Measurements from ENCODE around the gene ENTPD8.

The ENTPD8 gene

GRCh38 chr9:137406085-137406760, 34.9 kb downstream of the ENTPD8 start:
- Histone ChIP-seq H3K23ac (ENCODE audit: low read length in 2 of 2) (no peak overlapping the region), H3K9me3 (ENCODE audit: control insufficient read depth, low read length) (no peaks in the 10 kb centered on the region), H2BK12ac (ENCODE audit: low read length in 2 of 2) (peak overlapping the region in 1 of 2 experiments; percentile 69), H3K4me3 (ENCODE audit: insufficient read depth in 1 of 2, low read depth in 1 of 2, low read length in 2 of 2) (peak overlapping the region in 1 of 2 experiments; percentile 24), H3K79me1 (replicated peaks; ENCODE audit: low read length, poor library complexity, severe bottlenecking) (peaks cover 31% of the 10 kb centered on the region), H2AK5ac (ENCODE audit: low read length, severe bottlenecking) (peak overlapping the region; percentile 37), H3K27ac (ENCODE audit: low read length, poor library complexity, severe bottlenecking) (no peak overlapping the region), H4K91ac (ENCODE audit: low read length) (peak overlapping the region; percentile 18), H2BK120ac (ENCODE audit: low read depth, low read length) (no peak overlapping the region), H3K4ac (ENCODE audit: low read depth in 1 of 2, low read length in 2 of 2) (peak overlapping the region in 1 of 2 experiments; percentile 6), H3K4me2 (ENCODE audit: low read length, poor library complexity, severe bottlenecking) (peak overlapping the region; percentile 90), H3K27me3 (ENCODE audit: control insufficient read depth in 1 of 2, insufficient read depth in 1 of 2, low read length in 2 of 2) (no peaks in the 10 kb centered on the region), H2AFZ (ENCODE audit: low read depth, low read length) (no peak overlapping the region), H2BK15ac (ENCODE audit: low read depth, poor library complexity, severe bottlenecking) (no peak overlapping the region), H4K8ac (ENCODE audit: low read length) (peak overlapping the region; percentile 7), H3K14ac (ENCODE audit: low read length in 2 of 2) (peak overlapping the region in 1 of 2 experiments; percentile 11), H2BK5ac (ENCODE audit: low read depth, low read length, poor library complexity, severe bottlenecking) (no peak overlapping the region), H3K36me3 (ENCODE audit: control insufficient read depth in 1 of 2, insufficient read depth in 2 of 2, low read depth in 1 of 2, low read length in 2 of 2) (peaks cover 0 to 19% of the 10 kb centered on the region in 2 experiments), H3K18ac (ENCODE audit: low read depth in 1 of 2, low read length in 2 of 2) (no peak overlapping the region), H3K4me1 (ENCODE audit: control insufficient read depth, insufficient read depth, low read depth, low read length) (peaks cover 34% of the 10 kb centered on the region), H3K9ac (ENCODE audit: low read length) (peak overlapping the region; percentile 43)
- no peak for DNase-seq
- WGBS = 76% methylated on average over 17 of the region's 20 CpGs

GRCh38 chr9:137405677-137406081, 35.5 kb downstream of the ENTPD8 start:
- H2BK12ac ChIP-seq (ENCODE audit: low read length in 2 of 2) = no peak overlapping the region
- no peak overlapping the region for H2AK5ac ChIP-seq (ENCODE audit: low read length, severe bottlenecking)
- H4K8ac ChIP-seq (ENCODE audit: low read length) = no peak overlapping the region
- WGBS = 94% methylated on average over 11 of the region's 11 CpGs
- no peak overlapping the region for H3K9ac ChIP-seq (ENCODE audit: low read length)
- H4K91ac ChIP-seq (ENCODE audit: low read length) = no peak overlapping the region
- no peak overlapping the region for H3K4ac ChIP-seq (ENCODE audit: low read depth in 1 of 2, low read length in 2 of 2)
- no peak overlapping the region for H3K18ac ChIP-seq (ENCODE audit: low read depth in 1 of 2, low read length in 2 of 2)
- peaks cover 27% of the 10 kb centered on the region for H3K79me1 ChIP-seq (replicated peaks; ENCODE audit: low read length, poor library complexity, severe bottlenecking)
- no peak overlapping the region for H2BK120ac ChIP-seq (ENCODE audit: low read depth, low read length)
- DNase-seq = no peak
- no peak overlapping the region for H3K27ac ChIP-seq (ENCODE audit: low read length, poor library complexity, severe bottlenecking)
- peaks cover 28% of the 10 kb centered on the region for H3K4me1 ChIP-seq (ENCODE audit: control insufficient read depth, insufficient read depth, low read depth, low read length)
- H3K23ac ChIP-seq (ENCODE audit: low read length in 2 of 2) = no peak overlapping the region
- H3K36me3 ChIP-seq (ENCODE audit: control insufficient read depth in 1 of 2, insufficient read depth in 2 of 2, low read depth in 1 of 2, low read length in 2 of 2) = peaks cover 0 to 19% of the 10 kb centered on the region in 2 experiments
- no peak overlapping the region for H3K4me3 ChIP-seq (ENCODE audit: insufficient read depth in 1 of 2, low read depth in 1 of 2, low read length in 2 of 2)
- no peak overlapping the region for H3K14ac ChIP-seq (ENCODE audit: low read length in 2 of 2)
- no peak overlapping the region for H2AFZ ChIP-seq (ENCODE audit: low read depth, low read length)
- H2BK5ac ChIP-seq (ENCODE audit: low read depth, low read length, poor library complexity, severe bottlenecking) = no peak overlapping the region
- H3K9me3 ChIP-seq (ENCODE audit: control insufficient read depth, low read length) = no peaks in the 10 kb centered on the region
- no peak overlapping the region for H2BK15ac ChIP-seq (ENCODE audit: low read depth, poor library complexity, severe bottlenecking)
- no peak overlapping the region for H3K4me2 ChIP-seq (ENCODE audit: low read length, poor library complexity, severe bottlenecking)
- no peaks in the 10 kb centered on the region for H3K27me3 ChIP-seq (ENCODE audit: control insufficient read depth in 1 of 2, insufficient read depth in 1 of 2, low read length in 2 of 2)

DNA sequence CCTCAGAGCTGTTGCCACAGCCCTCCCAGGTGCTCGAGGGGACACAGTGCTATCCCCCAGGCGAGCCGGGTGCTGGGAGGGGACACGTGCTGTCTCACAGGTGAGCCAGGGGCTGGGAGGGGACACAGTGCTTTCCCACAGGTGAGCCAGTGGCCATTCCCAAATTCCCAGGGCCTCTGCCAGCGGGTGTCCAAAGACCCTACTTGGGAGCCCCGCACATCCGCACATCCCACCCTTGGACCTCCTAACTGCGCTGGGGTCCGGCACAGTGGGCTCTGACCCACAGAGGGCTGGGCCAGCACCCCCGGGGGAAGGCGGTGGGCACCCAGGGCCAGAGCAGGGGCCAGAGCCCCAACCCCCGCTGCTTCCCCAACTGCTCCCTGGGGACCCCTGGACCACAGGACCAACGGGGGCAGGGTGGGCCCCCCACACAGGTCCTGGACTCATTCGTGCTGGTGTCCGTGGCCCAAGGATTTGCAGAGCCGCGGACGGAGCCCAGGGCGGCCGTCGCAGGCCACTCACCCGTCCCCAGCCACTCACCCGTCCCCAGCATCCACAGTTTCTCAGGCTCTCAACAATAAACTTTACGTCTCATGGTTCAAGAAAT, 36.1 kb downstream of the ENTPD8 start:
- H2BK15ac ChIP-seq (ENCODE audit: low read depth, poor library complexity, severe bottlenecking) = no peak overlapping the region
- no peak overlapping the region for H3K4me3 ChIP-seq (ENCODE audit: insufficient read depth in 1 of 2, low read depth in 1 of 2, low read length in 2 of 2)
- no peak overlapping the region for H3K23ac ChIP-seq (ENCODE audit: low read length in 2 of 2)
- H2BK12ac ChIP-seq (ENCODE audit: low read length in 2 of 2) = no peak overlapping the region
- H2AFZ ChIP-seq (ENCODE audit: low read depth, low read length) = no peak overlapping the region
- no peak for DNase-seq
- no peak overlapping the region for H2BK120ac ChIP-seq (ENCODE audit: low read depth, low read length)
- no peak overlapping the region for H2AK5ac ChIP-seq (ENCODE audit: low read length, severe bottlenecking)
- peaks cover 24% of the 10 kb centered on the region for H3K79me1 ChIP-seq (replicated peaks; ENCODE audit: low read length, poor library complexity, severe bottlenecking)
- H3K4me1 ChIP-seq (ENCODE audit: control insufficient read depth, insufficient read depth, low read depth, low read length) = peaks cover 24% of the 10 kb centered on the region
- no peak overlapping the region for H3K18ac ChIP-seq (ENCODE audit: low read depth in 1 of 2, low read length in 2 of 2)
- H3K14ac ChIP-seq (ENCODE audit: low read length in 2 of 2) = no peak overlapping the region
- no peak overlapping the region for H3K9ac ChIP-seq (ENCODE audit: low read length)
- 95% methylated on average over 24 of the region's 24 CpGs for WGBS
- peaks cover 0 to 19% of the 10 kb centered on the region in 2 experiments for H3K36me3 ChIP-seq (ENCODE audit: control insufficient read depth in 1 of 2, insufficient read depth in 2 of 2, low read depth in 1 of 2, low read length in 2 of 2)
- H3K9me3 ChIP-seq (ENCODE audit: control insufficient read depth, low read length) = no peaks in the 10 kb centered on the region
- H3K27me3 ChIP-seq (ENCODE audit: control insufficient read depth in 1 of 2, insufficient read depth in 1 of 2, low read length in 2 of 2) = no peaks in the 10 kb centered on the region
- no peak overlapping the region for H3K27ac ChIP-seq (ENCODE audit: low read length, poor library complexity, severe bottlenecking)
- H4K8ac ChIP-seq (ENCODE audit: low read length) = peak overlapping the region; percentile 29
- no peak overlapping the region for H3K4ac ChIP-seq (ENCODE audit: low read depth in 1 of 2, low read length in 2 of 2)
- no peak overlapping the region for H4K91ac ChIP-seq (ENCODE audit: low read length)
- no peak overlapping the region for H3K4me2 ChIP-seq (ENCODE audit: low read length, poor library complexity, severe bottlenecking)
- no peak overlapping the region for H2BK5ac ChIP-seq (ENCODE audit: low read depth, low read length, poor library complexity, severe bottlenecking)

DNA sequence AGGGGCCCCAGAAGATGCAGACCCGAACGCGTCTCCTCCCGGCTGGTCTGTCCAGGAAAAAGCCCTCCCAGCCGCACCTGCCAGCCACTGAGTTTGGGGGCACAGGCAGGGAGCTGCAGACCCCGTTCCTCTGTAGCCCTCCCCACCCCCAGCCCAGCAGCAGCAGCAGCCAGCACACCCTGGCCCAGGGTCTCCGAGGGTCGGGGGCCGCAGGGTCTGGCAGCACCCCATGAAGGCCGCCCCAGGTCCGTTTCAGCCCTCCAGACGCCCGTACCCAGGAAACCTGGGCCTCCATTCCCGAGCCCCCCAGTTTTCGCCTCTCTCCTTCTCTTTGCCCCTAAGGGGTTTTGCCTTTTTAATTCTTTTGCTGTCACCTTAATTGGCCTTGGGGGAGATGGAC, 37.9 kb downstream of the ENTPD8 start:
- Histone ChIP-seq H3K79me1 (replicated peaks; ENCODE audit: low read length, poor library complexity, severe bottlenecking) (peaks cover 26% of the 10 kb centered on the region), H3K9ac (ENCODE audit: low read length) (no peak overlapping the region), H2AK5ac (ENCODE audit: low read length, severe bottlenecking) (no peak overlapping the region), H3K9me3 (ENCODE audit: control insufficient read depth, low read length) (no peaks in the 10 kb centered on the region), H3K14ac (ENCODE audit: low read length in 2 of 2) (peak overlapping the region in 1 of 2 experiments; percentile 9), H3K36me3 (ENCODE audit: control insufficient read depth in 1 of 2, insufficient read depth in 2 of 2, low read depth in 1 of 2, low read length in 2 of 2) (peaks cover 0 to 20% of the 10 kb centered on the region in 2 experiments), H3K23ac (ENCODE audit: low read length in 2 of 2) (no peak overlapping the region), H2AFZ (ENCODE audit: low read depth, low read length) (no peak overlapping the region), H3K27me3 (ENCODE audit: control insufficient read depth in 1 of 2, insufficient read depth in 1 of 2, low read length in 2 of 2) (no peaks in the 10 kb centered on the region), H3K4me3 (ENCODE audit: insufficient read depth in 1 of 2, low read depth in 1 of 2, low read length in 2 of 2) (no peak overlapping the region), H3K4me2 (ENCODE audit: low read length, poor library complexity, severe bottlenecking) (no peak overlapping the region), H2BK5ac (ENCODE audit: low read depth, low read length, poor library complexity, severe bottlenecking) (no peak overlapping the region), H3K18ac (ENCODE audit: low read depth in 1 of 2, low read length in 2 of 2) (no peak overlapping the region), H3K4me1 (ENCODE audit: control insufficient read depth, insufficient read depth, low read depth, low read length) (peaks cover 19% of the 10 kb centered on the region), H2BK120ac (ENCODE audit: low read depth, low read length) (no peak overlapping the region), H4K91ac (ENCODE audit: low read length) (no peak overlapping the region), H2BK15ac (ENCODE audit: low read depth, poor library complexity, severe bottlenecking) (no peak overlapping the region), H4K8ac (ENCODE audit: low read length) (no peak overlapping the region), H2BK12ac (ENCODE audit: low read length in 2 of 2) (no peak overlapping the region), H3K4ac (ENCODE audit: low read depth in 1 of 2, low read length in 2 of 2) (no peak overlapping the region), H3K27ac (ENCODE audit: low read length, poor library complexity, severe bottlenecking) (no peak overlapping the region)
- WGBS = 94% methylated on average over 15 of the region's 15 CpGs
- DNase-seq = no peak

Data from mesenchymal stem cell (in vitro differentiated cells and primary cell).